H9 (cell line): Measurements from ENCODE around the gene USP7. TPM values are rescaled to one million over a fixed set of nuclear protein-coding genes. Genes with fewer than 3 reads are reported as not detected.

Experiments used
- DNase-seq: peaks from one replicate; pipeline ENCODE4 v3.0.0-alpha.2; 2017
- H2AFZ ChIP-seq: one replicate; pipeline ENCODE4 v1.6.1; 2013; ENCODE audit warnings: mild to moderate bottlenecking, low read length, control low read depth, moderate library complexity
- H2AK5ac ChIP-seq: 2 replicates; pipeline ENCODE4 v1.6.1; 2013; ENCODE audit warnings: low read length, control low read depth, mixed read lengths; ENCODE audit not compliant: insufficient read length
- H2BK120ac ChIP-seq: one replicate; pipeline ENCODE4 v1.6.1; 2013; ENCODE audit warnings: low read depth, mild to moderate bottlenecking, low read length, control low read depth, inconsistent platforms; ENCODE audit not compliant: poor library complexity, severe bottlenecking
- H2BK12ac ChIP-seq: 2 replicates; pipeline ENCODE4 v1.6.1; 2013; ENCODE audit warnings: low read length, control low read depth, mixed read lengths, low read depth; ENCODE audit not compliant: insufficient read length
- H2BK15ac ChIP-seq: 2 replicates; pipeline ENCODE4 v1.6.1; 2013; ENCODE audit warnings: low read depth, low read length, control low read depth
- H2BK20ac ChIP-seq: one replicate; pipeline ENCODE4 v1.6.1; 2013; ENCODE audit warnings: low read depth, mild to moderate bottlenecking, low read length, control low read depth, inconsistent platforms; ENCODE audit not compliant: poor library complexity, severe bottlenecking
- H2BK5ac ChIP-seq: 2 replicates; pipeline ENCODE4 v1.6.1; 2013; ENCODE audit warnings: low read length, control low read depth, mixed read lengths; ENCODE audit not compliant: insufficient read length
- H3K14ac ChIP-seq: 2 replicates; pipeline ENCODE4 v1.6.1; 2013; ENCODE audit warnings: low read length, control low read depth; ENCODE audit not compliant: insufficient read depth
- H3K18ac ChIP-seq: 2 replicates; pipeline ENCODE4 v1.6.1; 2013; ENCODE audit warnings: low read depth, mild to moderate bottlenecking, mixed read lengths, low read length, control low read depth; ENCODE audit not compliant: insufficient read length
- H3K23ac ChIP-seq: 2 replicates; pipeline ENCODE4 v1.6.1; 2013; ENCODE audit warnings: low read length, control low read depth, mixed read lengths, low read depth; ENCODE audit not compliant: insufficient read length
- H3K23me2 ChIP-seq: 2 replicates; pipeline ENCODE4 v1.6.1; 2013; ENCODE audit warnings: low read depth, mild to moderate bottlenecking, mixed read lengths, low read length, control low read depth; ENCODE audit not compliant: insufficient read length, poor library complexity, severe bottlenecking
- H3K27ac ChIP-seq: 2 replicates; pipeline ENCODE4 v1.5.1; 2013; ENCODE audit warnings: low read length, control low read depth, mixed read lengths, low read depth; ENCODE audit not compliant: insufficient read length
- H3K27me3 ChIP-seq: 2 replicates; pipeline ENCODE4 v1.6.1; 2013; ENCODE audit warnings: low read length, control low read depth, inconsistent platforms; ENCODE audit not compliant: insufficient read depth
- H3K4ac ChIP-seq: 2 replicates; pipeline ENCODE4 v1.6.1; 2013; ENCODE audit warnings: low read depth, mild to moderate bottlenecking, control low read depth, inconsistent platforms, low read length, moderate library complexity
- H3K4me1 ChIP-seq: 2 replicates; pipeline ENCODE4 v1.6.1; 2013; ENCODE audit warnings: low read length, control low read depth, inconsistent platforms; ENCODE audit not compliant: insufficient read depth
- H3K4me2 ChIP-seq: 2 replicates; pipeline ENCODE4 v1.6.1; 2013; ENCODE audit warnings: low read length, control low read depth, mixed read lengths; ENCODE audit not compliant: insufficient read length, insufficient read depth
- H3K56ac ChIP-seq: 2 replicates; pipeline ENCODE4 v1.6.1; 2013; ENCODE audit warnings: low read depth, mild to moderate bottlenecking, mixed read lengths, low read length, control low read depth; ENCODE audit not compliant: insufficient read length
- H3K79me1 ChIP-seq: 2 replicates; pipeline ENCODE4 v1.6.1; 2013; ENCODE audit warnings: low read depth, mild to moderate bottlenecking, moderate library complexity, low read length, control low read depth, inconsistent platforms; ENCODE audit not compliant: insufficient read depth, poor library complexity, severe bottlenecking
- H3K79me2 ChIP-seq: 2 replicates; pipeline ENCODE4 v1.6.1; 2013; ENCODE audit warnings: low read length, control low read depth, inconsistent platforms; ENCODE audit not compliant: insufficient read depth
- H3K9ac ChIP-seq: 2 replicates; pipeline ENCODE4 v1.6.1; 2013; ENCODE audit warnings: low read length, control low read depth, mixed read lengths; ENCODE audit not compliant: insufficient read length; ENCODE audit errors: extremely low read depth
- H3K9me3 ChIP-seq: one replicate; pipeline ENCODE4 v1.6.1; 2013; ENCODE audit warnings: low read depth, low read length, inconsistent platforms; ENCODE audit not compliant: control insufficient read depth
- H3T11ph ChIP-seq: one replicate; pipeline ENCODE4 v1.6.1; 2013; ENCODE audit warnings: mild to moderate bottlenecking, low read length, control low read depth, inconsistent platforms
- H4K20me1 ChIP-seq: one replicate; pipeline ENCODE4 v1.6.1; 2013; ENCODE audit not compliant: control insufficient read depth, insufficient read length, insufficient read depth
- H4K5ac ChIP-seq: 2 replicates; pipeline ENCODE4 v1.6.1; 2013; ENCODE audit warnings: low read depth, mild to moderate bottlenecking, mixed read lengths, low read length, control low read depth; ENCODE audit not compliant: insufficient read length
- H4K8ac ChIP-seq: replicated peaks from 2 replicates; pipeline ENCODE4 v1.6.1; 2013; ENCODE audit warnings: low read length, control low read depth, mixed read lengths, low read depth; ENCODE audit not compliant: insufficient read length
- H4K91ac ChIP-seq: 2 replicates; pipeline ENCODE4 v1.6.1; 2013; ENCODE audit warnings: low read depth, mild to moderate bottlenecking, moderate library complexity, mixed read lengths, low read length, control low read depth; ENCODE audit not compliant: insufficient read length
- H3K27ac Mint-ChIP-seq, 3 experiments: 2 replicates in 2 of 3; 3 replicates in 1 of 3; pipeline ENCODE4 v1.8.0; 2020 to 2021; ENCODE audit warnings: mixed read lengths in 3 of 3, mild to moderate bottlenecking in 1 of 3, moderate library complexity in 1 of 3
- H3K27me3 Mint-ChIP-seq: 2 replicates; pipeline ENCODE4 v1.8.0; 2021; ENCODE audit warnings: low read depth, mild to moderate bottlenecking, moderate library complexity, mixed read lengths
- H3K36me3 Mint-ChIP-seq, 3 experiments: 2 replicates in 2 of 3; 3 replicates in 1 of 3; pipeline ENCODE4 v1.8.0; 2020 to 2021; ENCODE audit warnings: low read depth in 3 of 3, mixed read lengths in 3 of 3; ENCODE audit not compliant: insufficient read depth in 1 of 3
- H3K4me1 Mint-ChIP-seq, 2 experiments: 2 replicates each; pipeline ENCODE4 v1.8.0; 2020; ENCODE audit warnings: mixed read lengths in 2 of 2
- H3K4me3 Mint-ChIP-seq, 2 experiments: 2 replicates in 1 of 2; 3 replicates in 1 of 2; pipeline ENCODE4 v1.8.0; 2020 to 2021; ENCODE audit warnings: mild to moderate bottlenecking in 2 of 2, mixed read lengths in 2 of 2, moderate library complexity in 1 of 2
- H3K9me3 Mint-ChIP-seq, 2 experiments: 2 replicates in 1 of 2; 3 replicates in 1 of 2; pipeline ENCODE4 v1.8.0; 2020; ENCODE audit warnings: mild to moderate bottlenecking in 2 of 2, mixed read lengths in 2 of 2, moderate library complexity in 1 of 2
- CTCF ChIP-seq: fragments of 200-600 bp; sonication (generic); conservative IDR thresholded peaks from 3 replicates; pipeline ENCODE4 v1.8.0; 2021; ENCODE audit warnings: antibody characterized with exemption, mild to moderate bottlenecking
- WGBS: extraction: QIAGEN DNeasy Blood & Tissue Kit; methylation state at CpG from one replicate; pipeline ENCODE4 v1.1.7; 2013; ENCODE audit warnings: missing lambda C conversion rate, low lambda C conversion rate, mixed read lengths; ENCODE audit not compliant: insufficient read length; ENCODE audit errors: extremely low coverage; 5-methylcytosine and 5-hydroxymethylcytosine counted together
- total RNA-seq: library from RNA; stranded (reverse); gene quantifications from 2 replicates; pipeline ENCODE4 v1.2.1, GENCODE V29; 2021

USP7 gene
- total RNA-seq, 1 experiment from 2014 or later, result 192 TPM

- Histone ChIP-seq H3K14ac (no peak overlapping the region), H3K4me1 (no peaks in the 10 kb centered on the region), H3K4me2 (no peak overlapping the region), H3K27me3 (no peaks in the 10 kb centered on the region), H3K9me3 (no peaks in the 10 kb centered on the region), H2BK5ac (no peak overlapping the region), H2AK5ac (no peak overlapping the region), H2BK15ac (no peak overlapping the region), H4K20me1 (no peaks in the 10 kb centered on the region), H4K8ac (no peak overlapping the region), H3K4ac (no peak overlapping the region), H2AFZ (no peak overlapping the region), H3K56ac (no peak overlapping the region), H3K18ac (no peak overlapping the region), H3K9ac (no peak overlapping the region), H3K27ac (no peak overlapping the region), H3K23ac (no peak overlapping the region), H2BK20ac (no peak overlapping the region), H2BK120ac (no peak overlapping the region), H3K79me2 (no peaks in the 10 kb centered on the region; the same call in 1 of the 2 replicates), H3T11ph (no peak overlapping the region), H4K5ac (no peak overlapping the region), H3K23me2 (no peaks in the 10 kb centered on the region), H3K79me1 (peaks cover 5% of the 10 kb centered on the region), H2BK12ac (no peak overlapping the region), H4K91ac (no peak overlapping the region)
- no peaks in the 10 kb centered on the region for H3K27me3 Mint-ChIP-seq
- H3K4me1 Mint-ChIP-seq, result peaks cover 16 to 20% of the 10 kb centered on the region in 2 experiments
- no peak for TF ChIP-seq CTCF
- no peak for DNase-seq
- WGBS, result no CpG with 5 or more reads among the region's 8 CpGs
- H3K27ac Mint-ChIP-seq, result peak overlapping the region in 2 of 3 experiments; percentile 81 to 86; a peak in 4 of 7 replicates
- no peak overlapping the region for H3K4me3 Mint-ChIP-seq
- H3K36me3 Mint-ChIP-seq, result peaks cover 56 to 87% (median 74%) of the 10 kb centered on the region in 3 experiments; a peak in 6 of 7 replicates
- no peaks in the 10 kb centered on the region for H3K9me3 Mint-ChIP-seq
Observed at GRCh38 chr16:8908810-8909468, 54.8 kb downstream of the USP7 start.
